Gastroesophageal sphincter (tissue), 3 donors: ENCODE results near the gene GLTP.

Experiments
- EP300 ChIP-seq: sonication (generic); formaldehyde crosslinking; IDR thresholded peaks from one replicate; pipeline ENCODE4 v1.6.1; 2017; ENCODE audit warnings: antibody characterized with exemption, mild to moderate bottlenecking
- POLR2A ChIP-seq, 2 donors: fragments of 450-650 bp; IDR thresholded peaks; one replicate each; pipeline ENCODE4 v1.6.1; 2017; ENCODE audit warnings: antibody characterized with exemption in 2 of 2, mild to moderate bottlenecking in 2 of 2, moderate library complexity in 1 of 2
- POLR2AphosphoS5 ChIP-seq: sonication (generic); formaldehyde crosslinking; IDR thresholded peaks from one replicate; pipeline ENCODE4 v1.6.1; 2017; ENCODE audit warnings: antibody characterized with exemption
- TF ChIP-seq, protein P1 (sequence below), 4 experiments: fragments of 200-600 bp in 2 of 4; fragments of 450-650 bp in 2 of 4; sonication (generic) in 1 of 4; IDR thresholded peaks; one replicate each; pipeline ENCODE4 v1.5.1; 2017 to 2019; ENCODE audit warnings: antibody characterized with exemption in 4 of 4, mild to moderate bottlenecking in 2 of 4, moderate library complexity in 2 of 4

DNA sequence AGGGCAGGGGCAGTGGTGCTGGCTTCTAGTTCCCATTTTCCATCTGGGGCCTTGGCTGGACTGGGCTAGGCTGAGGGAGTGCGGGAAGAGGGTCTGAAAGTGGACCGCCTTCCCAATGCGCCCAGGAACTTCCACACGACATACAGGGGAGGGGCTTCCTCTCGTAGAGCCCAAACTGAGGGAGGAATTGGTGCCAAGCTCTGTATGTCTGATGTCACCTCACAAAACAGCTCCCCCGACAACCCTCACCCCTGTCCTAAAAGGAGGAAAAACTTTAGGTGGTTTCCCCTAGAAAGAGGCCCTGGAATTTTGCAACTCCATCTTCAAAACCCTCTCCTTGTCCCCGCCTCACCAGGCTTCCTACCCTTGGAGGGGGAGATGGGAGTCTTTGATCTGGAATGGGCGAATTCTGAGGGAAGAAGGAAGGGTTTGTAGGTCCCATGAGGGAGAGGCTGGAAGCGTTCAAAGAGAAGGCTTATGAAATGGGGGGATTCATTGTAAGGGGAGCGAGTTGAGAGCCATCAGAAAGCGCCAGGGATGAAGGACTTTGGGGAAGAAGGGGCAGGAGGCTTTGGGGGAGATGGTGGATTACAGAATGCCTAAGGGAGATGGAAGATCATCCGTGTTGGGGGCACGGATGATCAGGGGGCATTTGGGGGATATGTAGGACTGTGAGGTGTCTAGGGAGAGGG is 844 bp downstream of the GLTP start:
- TF ChIP-seq POLR2A (IDR thresholded peaks at IDR 0.05) = no peak
- TF ChIP-seq, protein P1, sequence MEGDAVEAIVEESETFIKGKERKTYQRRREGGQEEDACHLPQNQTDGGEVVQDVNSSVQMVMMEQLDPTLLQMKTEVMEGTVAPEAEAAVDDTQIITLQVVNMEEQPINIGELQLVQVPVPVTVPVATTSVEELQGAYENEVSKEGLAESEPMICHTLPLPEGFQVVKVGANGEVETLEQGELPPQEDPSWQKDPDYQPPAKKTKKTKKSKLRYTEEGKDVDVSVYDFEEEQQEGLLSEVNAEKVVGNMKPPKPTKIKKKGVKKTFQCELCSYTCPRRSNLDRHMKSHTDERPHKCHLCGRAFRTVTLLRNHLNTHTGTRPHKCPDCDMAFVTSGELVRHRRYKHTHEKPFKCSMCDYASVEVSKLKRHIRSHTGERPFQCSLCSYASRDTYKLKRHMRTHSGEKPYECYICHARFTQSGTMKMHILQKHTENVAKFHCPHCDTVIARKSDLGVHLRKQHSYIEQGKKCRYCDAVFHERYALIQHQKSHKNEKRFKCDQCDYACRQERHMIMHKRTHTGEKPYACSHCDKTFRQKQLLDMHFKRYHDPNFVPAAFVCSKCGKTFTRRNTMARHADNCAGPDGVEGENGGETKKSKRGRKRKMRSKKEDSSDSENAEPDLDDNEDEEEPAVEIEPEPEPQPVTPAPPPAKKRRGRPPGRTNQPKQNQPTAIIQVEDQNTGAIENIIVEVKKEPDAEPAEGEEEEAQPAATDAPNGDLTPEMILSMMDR (IDR thresholded peaks at IDR 0.05) = no peak
- no peak for TF ChIP-seq EP300
- TF ChIP-seq POLR2AphosphoS5 = no peak
